Neural cell (in vitro differentiated cells): ENCODE measurements around the gene KDF1. TPM values are rescaled to one million over a fixed set of nuclear protein-coding genes. Genes with fewer than 3 reads are reported as not detected.
A peak's percentile ranks its signal among the peaks of the same experiment; 100 is the strongest.

Experiments
- H2AFZ ChIP-seq: fragments of 200-600, 300-800 bp; sonication (generic), shearing (Covaris generic); 2 replicates; pipeline ENCODE4 v1.6.0; 2014; ENCODE audit warnings: low read depth, mild to moderate bottlenecking, antibody characterized with exemption, low read length, moderate library complexity
- H3F3A ChIP-seq: fragments of 200-600 bp; shearing (Covaris generic); 2 replicates; pipeline ENCODE4 v1.6.1; 2016; ENCODE audit warnings: mild to moderate bottlenecking, moderate library complexity, mixed read lengths, antibody characterized with exemption, low read length; ENCODE audit not compliant: insufficient read depth, poor library complexity, severe bottlenecking
- H3K27ac ChIP-seq: fragments of 200-600, 300-800 bp; sonication (generic), shearing (Covaris generic); 2 replicates; pipeline ENCODE4 v1.5.1; 2014; ENCODE audit warnings: mild to moderate bottlenecking, low read length, moderate library complexity
- H3K27me3 ChIP-seq: fragments of 300-800, 200-600 bp; sonication (generic), shearing (Covaris generic); 2 replicates; pipeline ENCODE4 v1.6.0; 2014; ENCODE audit warnings: mild to moderate bottlenecking, low read depth, low read length, moderate library complexity; ENCODE audit not compliant: insufficient read depth
- H3K36me3 ChIP-seq: fragments of 300-800, 200-600 bp; sonication (generic), shearing (Covaris generic); 2 replicates; pipeline ENCODE4 v1.5.1; 2014; ENCODE audit warnings: mild to moderate bottlenecking, antibody characterized with exemption, low read length, moderate library complexity; ENCODE audit not compliant: insufficient read depth
- H3K4me2 ChIP-seq: fragments of 300-800, 200-600 bp; sonication (generic), shearing (Covaris generic); 2 replicates; pipeline ENCODE4 v1.6.0; 2014; ENCODE audit warnings: mild to moderate bottlenecking, low read length
- H3K4me3 ChIP-seq: fragments of 300-800, 200-600 bp; sonication (generic), shearing (Covaris generic); 2 replicates; pipeline ENCODE4 v1.5.1; 2014; ENCODE audit warnings: mild to moderate bottlenecking, low read length, moderate library complexity
- H3K79me2 ChIP-seq: fragments of 200-600 bp; shearing (Covaris generic); replicated peaks from 2 replicates; pipeline ENCODE4 v1.6.0; 2014; ENCODE audit warnings: mild to moderate bottlenecking, low read length, moderate library complexity; ENCODE audit not compliant: insufficient read depth
- H3K9ac ChIP-seq: fragments of 300-800, 200-600 bp; sonication (generic), shearing (Covaris generic); 2 replicates; pipeline ENCODE4 v1.6.1; 2016; ENCODE audit warnings: mild to moderate bottlenecking, low read length, mixed read lengths
- H3K9me2 ChIP-seq: fragments of 200-600 bp; shearing (Covaris generic); 2 replicates; pipeline ENCODE4 v1.6.1; 2016; ENCODE audit warnings: mild to moderate bottlenecking, low read length, mixed read lengths; ENCODE audit not compliant: insufficient read depth
- H3K9me3 ChIP-seq: fragments of 200-600, 300-800 bp; sonication (generic), shearing (Covaris generic); 2 replicates; pipeline ENCODE4 v1.6.1; 2016; ENCODE audit warnings: mild to moderate bottlenecking, mixed run types, low read length, moderate library complexity, mixed read lengths
- H4K20me1 ChIP-seq: fragments of 200-600 bp; shearing (Covaris generic); 2 replicates; pipeline ENCODE4 v1.6.1; 2016; ENCODE audit warnings: mild to moderate bottlenecking, mixed run types; ENCODE audit not compliant: insufficient read depth
- CTCF ChIP-seq: fragments of 450-650 bp; IDR thresholded peaks from 2 replicates; pipeline ENCODE4 v1.5.1; 2014; ENCODE audit warnings: antibody characterized with exemption, mild to moderate bottlenecking, moderate library complexity; ENCODE audit not compliant: poor library complexity, severe bottlenecking
- EP300 ChIP-seq: fragments of 450-650 bp; conservative IDR thresholded peaks from 2 replicates; pipeline ENCODE4 v1.6.1; 2014; ENCODE audit warnings: antibody characterized with exemption, mild to moderate bottlenecking, moderate library complexity; ENCODE audit not compliant: poor library complexity, severe bottlenecking
- EZH2 ChIP-seq: fragments of 200-600, 300-800 bp; shearing (Covaris generic), sonication (generic); IDR thresholded peaks from 2 replicates; pipeline ENCODE4 v1.6.1; 2014; ENCODE audit warnings: antibody characterized with exemption, low read length, borderline replicate concordance, mild to moderate bottlenecking; ENCODE audit not compliant: insufficient read depth, poor library complexity, severe bottlenecking
- MXI1 ChIP-seq: fragments of 450-650 bp; conservative IDR thresholded peaks from 2 replicates; pipeline ENCODE4 v1.6.1; 2014; ENCODE audit warnings: antibody characterized with exemption, mild to moderate bottlenecking; ENCODE audit not compliant: poor library complexity, severe bottlenecking
- POLR2AphosphoS5 ChIP-seq: IDR thresholded peaks from 2 replicates; pipeline ENCODE4 v1.6.1; 2012
- RAD21 ChIP-seq: fragments of 450-650 bp; conservative IDR thresholded peaks from 2 replicates; pipeline ENCODE4 v1.6.1; 2014; ENCODE audit warnings: antibody characterized with exemption, mild to moderate bottlenecking, moderate library complexity
- REST ChIP-seq: IDR thresholded peaks from 2 replicates; pipeline ENCODE4 v1.6.1; 2012; ENCODE audit warnings: borderline replicate concordance
- SMC3 ChIP-seq: fragments of 450-650 bp; conservative IDR thresholded peaks from 2 replicates; pipeline ENCODE4 v1.6.1; 2014; ENCODE audit warnings: antibody characterized with exemption, mild to moderate bottlenecking, moderate library complexity; ENCODE audit not compliant: poor library complexity
- TAF1 ChIP-seq: IDR thresholded peaks from 2 replicates; pipeline ENCODE4 v1.6.1; 2012; ENCODE audit warnings: low read depth
- polyA plus RNA-seq: library from polyadenylated mRNA; depleted of rRNA; stranded (reverse); fragments of >200 nt; gene quantifications from 2 replicates; pipeline ENCODE4 v1.2.3, GENCODE V29; 2014

Gene KDF1
- polyA plus RNA-seq, 1 donor from 2014 or later, result not detected

- Histone ChIP-seq H3K9ac (no peak overlapping the region), H3K27me3 (peaks cover 51% of the 10 kb centered on the region), H3K27ac (no peak overlapping the region), H3F3A (no peaks in the 10 kb centered on the region), H2AFZ (no peak overlapping the region), H3K79me2 (no peaks in the 10 kb centered on the region), H3K36me3 (no peaks in the 10 kb centered on the region), H3K9me2 (no peaks in the 10 kb centered on the region), H3K4me2 (no peak overlapping the region), H3K4me3 (no peak overlapping the region), H4K20me1 (no peaks in the 10 kb centered on the region), H3K9me3 (no peaks in the 10 kb centered on the region)
- TF ChIP-seq RAD21 (no peak), EZH2 (no peak), TAF1 (no peak), MXI1 (no peak), SMC3 (no peak), POLR2AphosphoS5 (no peak), CTCF (no peak), REST (no peak), EP300 (no peak)
Measured at GRCh38 chr1:26961826-26962225, 1.6 kb upstream of the KDF1 start.

- Histone ChIP-seq H3K36me3 (no peaks in the 10 kb centered on the region), H3K9me2 (no peaks in the 10 kb centered on the region), H3K27ac (no peak overlapping the region), H3K9ac (no peak overlapping the region), H3K79me2 (no peaks in the 10 kb centered on the region), H3K9me3 (no peaks in the 10 kb centered on the region), H4K20me1 (no peaks in the 10 kb centered on the region), H3K27me3 (peaks cover 51% of the 10 kb centered on the region), H3F3A (no peaks in the 10 kb centered on the region), H3K4me2 (no peak overlapping the region), H3K4me3 (peak overlapping the region; percentile 66), H2AFZ (no peak overlapping the region)
- no peak for TF ChIP-seq SMC3
- TF ChIP-seq REST, result no peak
- TF ChIP-seq EP300, result no peak
- no peak for TF ChIP-seq CTCF
- no peak for TF ChIP-seq EZH2
- no peak for TF ChIP-seq POLR2AphosphoS5
- no peak for TF ChIP-seq RAD21
- TF ChIP-seq TAF1, result no peak
- no peak for TF ChIP-seq MXI1
Measured at GRCh38 chr1:26960625-26960966, 328 bp upstream of the KDF1 start.
